Choroid plexus epithelial cell (primary cell): ENCODE data around the gene R3HDM4.

Experiments used
- DNase-seq: peaks from one replicate; pipeline ENCODE4 v3.0.0-alpha.2; 2010; ENCODE audit warnings: low read depth
- H3K4me3 ChIP-seq: 2 replicates; pipeline ENCODE4 v1.5.1; 2011; ENCODE audit warnings: low read depth, mild to moderate bottlenecking, control low read depth, low read length, moderate library complexity
- CTCF ChIP-seq: conservative IDR thresholded peaks from 2 replicates; pipeline ENCODE4 v1.5.1; 2011; ENCODE audit warnings: low read depth, mild to moderate bottlenecking, control low read depth, inconsistent platforms, low read length, moderate library complexity

The R3HDM4 gene

GRCh38 chr19:934865-935479 is 22.0 kb upstream of the R3HDM4 start:
- DNase-seq = peak; percentile 50
- peak; percentile 6 for TF ChIP-seq CTCF
- H3K4me3 ChIP-seq = no peak overlapping the region

GRCh38 chr19:934197-934840 is 21.3 kb upstream of the R3HDM4 start:
- H3K4me3 ChIP-seq = no peak overlapping the region
- no peak for DNase-seq
- no peak for TF ChIP-seq CTCF

GRCh38 chr19:933553-933882 is 20.5 kb upstream of the R3HDM4 start:
- peak overlapping the region; percentile 27 for H3K4me3 ChIP-seq
- TF ChIP-seq CTCF = no peak
- no peak for DNase-seq

- no peak for TF ChIP-seq CTCF
- peak; percentile 98 for DNase-seq
- H3K4me3 ChIP-seq = peak overlapping the region; percentile 37
Observed at GRCh38 chr19:932648-933552, 19.9 kb upstream of the R3HDM4 start.

GRCh38 chr19:931860-932647 is 19.0 kb upstream of the R3HDM4 start:
- no peak for DNase-seq
- TF ChIP-seq CTCF = no peak
- H3K4me3 ChIP-seq = peak overlapping the region; percentile 6

GRCh38 chr19:929891-930258 is 16.9 kb upstream of the R3HDM4 start:
- TF ChIP-seq CTCF = no peak
- H3K4me3 ChIP-seq = no peak overlapping the region
- DNase-seq = no peak
